ENCODE data around the gene TTC9C. TPM values are rescaled to one million over a fixed set of nuclear protein-coding genes. Genes with fewer than 3 reads are reported as not detected.

Gene TTC9C
- total and polyA plus RNA-seq, 11 donors: 7.4 to 23.5 (median 13.9) TPM

GRCh38 chr11:62725646-62726045 is 2.6 kb upstream of the TTC9C start:
- intact Hi-C loops (cut with DNase I): loop anchor here in 6 of 10 donors (1.0 to 10.0 kb wide), 7 partner anchors 15 to 129 kb away; partner anchors contain the start of gene TAF6L (in 1 of the 6)
- H3K9me3 ChIP-seq: no peaks in the 10 kb centered on the region
- ATAC-seq: no peak
- H3K36me3 ChIP-seq: peaks cover 3 to 43% (median 37%) of the 10 kb centered on the region in 9 donors
- TF ChIP-seq POLR2A (IDR thresholded peaks at IDR 0.05): no peak
- no peak for TF ChIP-seq CTCF (IDR thresholded peaks at IDR 0.05)
- no peaks in the 10 kb centered on the region for H3K27me3 ChIP-seq
- peaks cover 3 to 51% (median 38%) of the 10 kb centered on the region in 12 donors for H3K4me1 ChIP-seq
- H3K27ac ChIP-seq: peak overlapping the region; percentile 77 to 99 (median 96)
- WGBS, 4 donors: 1 to 2% (median 2%) methylated on average over 7 of the region's 7 CpGs
- no peak for DNase-seq
- H3K4me3 ChIP-seq: peak overlapping the region; percentile 64 to 98 (median 85)

- Histone ChIP-seq H3K9me3 (no peaks in the 10 kb centered on the region), H3K27me3 (no peaks in the 10 kb centered on the region), H3K4me3 (peak overlapping the region; percentile 64 to 98 (median 85)), H3K4me1 (peaks cover 3 to 57% (median 45%) of the 10 kb centered on the region in 12 donors), H3K27ac (peak overlapping the region; percentile 77 to 99 (median 96)), H3K36me3 (peaks cover 3 to 41% (median 35%) of the 10 kb centered on the region in 9 donors)
- peak in 1 of 4 donors; percentile 0 for ATAC-seq
- 1% methylated on average over 37 to 51 of the region's 51 CpGs for WGBS, 4 donors
- intact Hi-C loops (cut with DNase I): loop anchor here in 6 of 10 donors (1.0 to 10.0 kb wide), 7 partner anchors 16 to 128 kb away; partner anchors contain the start of gene TAF6L (in 1 of the 6)
- DNase-seq: peak in 2 of 5 donors; percentile 37 to 45
- TF ChIP-seq CTCF (IDR thresholded peaks at IDR 0.05): no peak
- TF ChIP-seq POLR2A (IDR thresholded peaks at IDR 0.05): no peak
Observed at GRCh38 chr11:62726156-62726914, 2.0 kb upstream of the TTC9C start.

GRCh38 chr11:62726915-62727164 is 1.4 kb upstream of the TTC9C start:
- H3K27me3 ChIP-seq: no peaks in the 10 kb centered on the region
- H3K36me3 ChIP-seq: peaks cover 3 to 39% (median 33%) of the 10 kb centered on the region in 9 donors
- TF ChIP-seq CTCF (IDR thresholded peaks at IDR 0.05) (no peak), POLR2A (IDR thresholded peaks at IDR 0.05) (no peak)
- H3K9me3 ChIP-seq: no peaks in the 10 kb centered on the region
- H3K27ac ChIP-seq: peak overlapping the region; percentile 77 to 99 (median 96)
- DNase-seq (no peak), ATAC-seq (peak in 2 of 4 donors; percentile 5 to 23)
- H3K4me3 ChIP-seq: peak overlapping the region; percentile 64 to 98 (median 85)
- H3K4me1 ChIP-seq: peaks cover 3 to 58% (median 45%) of the 10 kb centered on the region in 12 donors
- intact Hi-C loops (cut with DNase I): loop anchor here in 6 of 10 donors (1.0 to 10.0 kb wide), 7 partner anchors 16 to 128 kb away; partner anchors contain the start of gene TAF6L (in 1 of the 6)
- 1 to 2% (median 1%) methylated on average over 11 to 37 of the region's 37 CpGs for WGBS, 4 donors

- WGBS, 4 donors: 0 to 1% (median 0%) methylated on average over 38 to 72 of the region's 72 CpGs
- TF ChIP-seq POLR2A (IDR thresholded peaks at IDR 0.05) (peak; percentile 81 to 94), CTCF (IDR thresholded peaks at IDR 0.05) (peak in 3 of 12 donors; percentile 4 to 22 (median 16))
- ATAC-seq: peak; percentile 92 to 96 (median 94)
- peak within 1 kb of the TSS; percentile 64 to 98 (median 85) for H3K4me3 ChIP-seq
- H3K27me3 ChIP-seq: no peaks in the 10 kb centered on the region
- peaks cover 2 to 38% (median 28%) of the 10 kb centered on the region in 9 donors for H3K36me3 ChIP-seq
- H3K4me1 ChIP-seq: peaks cover 3 to 58% (median 45%) of the 10 kb centered on the region in 12 donors
- H3K9me3 ChIP-seq: no peaks in the 10 kb centered on the region
- intact Hi-C loops (cut with DNase I): loop anchor here in 5 of 10 donors (1.0 to 10.0 kb wide), 7 partner anchors 17 to 127 kb away; partner anchors contain the start of gene TAF6L (in 1 of the 5)
- DNase-seq: peak; percentile 98 to 99 (median 99)
- H3K27ac ChIP-seq: peak within 1 kb of the TSS; percentile 91 to 99 (median 96)
Observed at GRCh38 chr11:62727165-62727871, 968 bp upstream of the TTC9C start, which contains the start of gene HNRNPUL2. TSS of gene HNRNPUL2 (minus strand) at chr11:62727457. CDS start at chr11:62727156, 301 bp downstream.
